Gastroesophageal sphincter (tissue), 3 donors: ENCODE results near the gene SLC4A11.

Experiments
- EP300 ChIP-seq: sonication (generic); formaldehyde crosslinking; IDR thresholded peaks from one replicate; pipeline ENCODE4 v1.6.1; 2017; ENCODE audit warnings: antibody characterized with exemption, mild to moderate bottlenecking
- POLR2A ChIP-seq, 2 donors: fragments of 450-650 bp; IDR thresholded peaks; one replicate each; pipeline ENCODE4 v1.6.1; 2017; ENCODE audit warnings: antibody characterized with exemption in 2 of 2, mild to moderate bottlenecking in 2 of 2, moderate library complexity in 1 of 2
- TF ChIP-seq, protein P1 (sequence below), 4 experiments: fragments of 200-600 bp in 2 of 4; fragments of 450-650 bp in 2 of 4; sonication (generic) in 1 of 4; IDR thresholded peaks; one replicate each; pipeline ENCODE4 v1.5.1; 2017 to 2019; ENCODE audit warnings: antibody characterized with exemption in 4 of 4, mild to moderate bottlenecking in 2 of 4, moderate library complexity in 2 of 4

DNA sequence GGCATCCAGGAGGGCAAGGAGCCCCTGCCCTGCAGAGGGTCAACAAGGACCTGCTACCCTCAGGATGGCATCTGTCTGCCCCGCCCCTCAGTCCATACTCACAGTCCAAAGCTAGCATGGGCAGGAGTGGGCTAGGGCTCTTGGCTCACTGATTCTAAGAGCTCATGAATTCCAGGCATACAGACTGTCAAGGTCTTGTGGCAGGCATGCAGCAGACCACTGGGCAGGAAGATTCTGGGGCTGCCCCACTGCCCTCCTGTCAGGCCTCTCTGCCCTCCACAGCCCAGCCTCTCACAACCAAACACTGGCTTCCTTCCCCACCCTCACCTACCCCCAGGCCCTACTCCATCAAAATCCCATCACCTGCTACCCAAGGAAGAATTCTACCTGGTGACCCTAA is 5.6 kb upstream of the SLC4A11 start:
- TF ChIP-seq, protein P1, sequence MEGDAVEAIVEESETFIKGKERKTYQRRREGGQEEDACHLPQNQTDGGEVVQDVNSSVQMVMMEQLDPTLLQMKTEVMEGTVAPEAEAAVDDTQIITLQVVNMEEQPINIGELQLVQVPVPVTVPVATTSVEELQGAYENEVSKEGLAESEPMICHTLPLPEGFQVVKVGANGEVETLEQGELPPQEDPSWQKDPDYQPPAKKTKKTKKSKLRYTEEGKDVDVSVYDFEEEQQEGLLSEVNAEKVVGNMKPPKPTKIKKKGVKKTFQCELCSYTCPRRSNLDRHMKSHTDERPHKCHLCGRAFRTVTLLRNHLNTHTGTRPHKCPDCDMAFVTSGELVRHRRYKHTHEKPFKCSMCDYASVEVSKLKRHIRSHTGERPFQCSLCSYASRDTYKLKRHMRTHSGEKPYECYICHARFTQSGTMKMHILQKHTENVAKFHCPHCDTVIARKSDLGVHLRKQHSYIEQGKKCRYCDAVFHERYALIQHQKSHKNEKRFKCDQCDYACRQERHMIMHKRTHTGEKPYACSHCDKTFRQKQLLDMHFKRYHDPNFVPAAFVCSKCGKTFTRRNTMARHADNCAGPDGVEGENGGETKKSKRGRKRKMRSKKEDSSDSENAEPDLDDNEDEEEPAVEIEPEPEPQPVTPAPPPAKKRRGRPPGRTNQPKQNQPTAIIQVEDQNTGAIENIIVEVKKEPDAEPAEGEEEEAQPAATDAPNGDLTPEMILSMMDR (IDR thresholded peaks at IDR 0.05), result no peak
- no peak for TF ChIP-seq POLR2A (IDR thresholded peaks at IDR 0.05)
- no peak for TF ChIP-seq EP300
